ENCODE measurements around the gene TMEM129.

The TMEM129 gene

GRCh38 chr4:1670279-1670678 is 50.8 kb downstream of the TMEM129 start:
- no peak for DNase-seq
- no peaks in the 10 kb centered on the region for H3K4me1 Mint-ChIP-seq (ENCODE audit: low read depth)
- H3K36me3 Mint-ChIP-seq (ENCODE audit: low read depth), result no peaks in the 10 kb centered on the region
- H3K27me3 Mint-ChIP-seq, result no peaks in the 10 kb centered on the region
- no peaks in the 10 kb centered on the region for H3K9me3 Mint-ChIP-seq
- no peak overlapping the region for H3K27ac Mint-ChIP-seq
- no peak overlapping the region for H3K4me3 Mint-ChIP-seq

- Mint-ChIP-seq H3K9me3 (no peaks in the 10 kb centered on the region), H3K4me3 (no peak overlapping the region), H3K4me1 (ENCODE audit: low read depth) (no peaks in the 10 kb centered on the region)
Observed at GRCh38 chr4:1669850-1670249, 51.3 kb downstream of the TMEM129 start.

GRCh38 chr4:1669270-1669669 is 51.9 kb downstream of the TMEM129 start:
- H3K9me3 Mint-ChIP-seq, result no peaks in the 10 kb centered on the region
- no peak overlapping the region for H3K27ac Mint-ChIP-seq
- H3K27me3 Mint-ChIP-seq, result no peaks in the 10 kb centered on the region
- DNase-seq, result no peak
- no peak overlapping the region for H3K4me3 Mint-ChIP-seq
- H3K36me3 Mint-ChIP-seq (ENCODE audit: low read depth), result no peaks in the 10 kb centered on the region
- H3K4me1 Mint-ChIP-seq (ENCODE audit: low read depth), result no peaks in the 10 kb centered on the region

More at GRCh38 chr4:1669850-1670249, 51.3 kb downstream of the TMEM129 start:
- Mint-ChIP-seq H3K36me3 (ENCODE audit: low read depth) (no peaks in the 10 kb centered on the region), H3K27me3 (no peaks in the 10 kb centered on the region), H3K27ac (no peak overlapping the region)
- no peak for DNase-seq

- Mint-ChIP-seq H3K27me3 (no peaks in the 10 kb centered on the region), H3K4me1 (ENCODE audit: low read depth) (no peaks in the 10 kb centered on the region), H3K4me3 (no peak overlapping the region), H3K36me3 (ENCODE audit: low read depth) (no peaks in the 10 kb centered on the region), H3K27ac (no peak overlapping the region), H3K9me3 (no peaks in the 10 kb centered on the region)
- no peak for DNase-seq
Observed at GRCh38 chr4:1668488-1668840, 52.7 kb downstream of the TMEM129 start.

- no peak for DNase-seq
- H3K36me3 Mint-ChIP-seq (ENCODE audit: low read depth), result no peaks in the 10 kb centered on the region
- no peaks in the 10 kb centered on the region for H3K4me1 Mint-ChIP-seq (ENCODE audit: low read depth)
- no peaks in the 10 kb centered on the region for H3K9me3 Mint-ChIP-seq
- no peak overlapping the region for H3K27ac Mint-ChIP-seq
- H3K27me3 Mint-ChIP-seq, result no peaks in the 10 kb centered on the region
- H3K4me3 Mint-ChIP-seq, result no peak overlapping the region
Observed at GRCh38 chr4:1667273-1667672, 53.9 kb downstream of the TMEM129 start.

GRCh38 chr4:1666391-1666790 is 54.7 kb downstream of the TMEM129 start:
- no peaks in the 10 kb centered on the region for H3K9me3 Mint-ChIP-seq
- H3K27me3 Mint-ChIP-seq, result no peaks in the 10 kb centered on the region
- H3K4me1 Mint-ChIP-seq (ENCODE audit: low read depth), result no peaks in the 10 kb centered on the region
- H3K36me3 Mint-ChIP-seq (ENCODE audit: low read depth), result no peaks in the 10 kb centered on the region
- no peak overlapping the region for H3K27ac Mint-ChIP-seq
- H3K4me3 Mint-ChIP-seq, result no peak overlapping the region
- no peak for DNase-seq
